GM23248 (cell line): ENCODE measurements around the gene SLC13A2.

Source experiments
- EZH2 ChIP-seq: fragments of 200-600 bp; sonication (generic); IDR thresholded peaks from 2 replicates; pipeline ENCODE4 v1.6.1; 2018; ENCODE audit warnings: antibody characterized with exemption, mild to moderate bottlenecking; ENCODE audit not compliant: insufficient read depth, poor library complexity, severe bottlenecking
- EZH2phosphoT487 ChIP-seq: fragments of 200-600 bp; sonication (generic); IDR thresholded peaks from 2 replicates; pipeline ENCODE4 v1.6.1; 2018; ENCODE audit warnings: antibody characterized with exemption, moderate library complexity, mild to moderate bottlenecking, low read depth; ENCODE audit not compliant: insufficient read depth

DNA sequence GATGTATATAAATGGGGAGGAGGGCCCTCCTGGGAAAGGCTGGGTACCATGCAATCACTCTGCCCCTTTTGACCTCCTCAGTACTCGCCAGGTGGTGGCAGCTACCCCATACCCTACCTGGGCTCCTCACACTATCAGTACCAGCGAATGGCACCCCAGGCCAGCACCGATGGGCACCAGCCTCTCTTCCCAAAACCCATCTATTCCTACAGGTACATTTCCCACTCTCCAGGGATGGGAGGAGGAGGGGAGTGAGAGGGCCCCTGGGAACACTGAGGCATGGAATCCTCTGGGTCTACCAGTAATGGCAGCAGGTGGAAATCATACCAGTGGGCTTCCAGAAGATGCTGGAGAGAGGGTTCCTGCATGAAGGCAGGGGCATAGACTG lies 55.6 kb downstream of the SLC13A2 start:
- TF ChIP-seq EZH2 (no peak), EZH2phosphoT487 (no peak)
